ENCODE data around the gene BTBD16. TPM values are rescaled to one million over a fixed set of nuclear protein-coding genes. Genes with fewer than 3 reads are reported as not detected.

BTBD16 gene
- total RNA-seq, 1 donor: not detected

GRCh38 chr10:122310311-122311050 is 39.4 kb downstream of the BTBD16 start:
- Histone ChIP-seq H2AFZ (ENCODE audit: low read length) (no peak overlapping the region), H3K27me3 (ENCODE audit: insufficient read depth, low read length) (no peaks in the 10 kb centered on the region), H3K9me3 (ENCODE audit: low read depth, low read length) (peaks cover 2% of the 10 kb centered on the region), H3K79me2 (ENCODE audit: insufficient read depth, low read length) (no peaks in the 10 kb centered on the region), H3K4me2 (ENCODE audit: insufficient read depth, low read length) (no peak overlapping the region), H3K4me3 (ENCODE audit: insufficient read depth, low read length) (no peak overlapping the region), H4K20me1 (ENCODE audit: insufficient read depth, low read length) (no peaks in the 10 kb centered on the region), H3K36me3 (ENCODE audit: insufficient read depth, low read length) (no peaks in the 10 kb centered on the region), H3K4me1 (ENCODE audit: insufficient read depth, low read length) (peaks cover 15% of the 10 kb centered on the region), H3K27ac (ENCODE audit: low read depth, low read length) (no peak overlapping the region)
- no peak for DNase-seq (ENCODE audit: insufficient read length, low spot score, missing footprints)
- no peak for TF ChIP-seq CTCF (IDR thresholded peaks at IDR 0.05; ENCODE audit: extremely low read depth, low read depth, low read length)

DNA sequence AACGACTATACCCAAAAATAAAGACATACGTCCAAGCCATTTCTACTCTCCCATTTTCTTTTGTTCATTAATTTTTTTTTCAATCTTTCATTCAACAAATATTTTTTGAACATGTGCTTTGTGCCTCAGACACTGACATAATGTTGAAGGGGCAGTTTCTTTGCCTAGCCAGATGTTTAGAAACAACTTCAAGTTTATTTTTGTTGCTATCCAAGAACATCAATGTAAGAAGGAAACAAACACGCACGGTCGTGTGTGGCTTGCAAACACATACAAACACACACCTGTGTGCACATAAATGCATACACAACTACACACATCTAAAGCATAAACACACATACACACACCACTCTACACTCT is 39.9 kb downstream of the BTBD16 start:
- Histone ChIP-seq H3K79me2 (ENCODE audit: insufficient read depth, low read length) (no peaks in the 10 kb centered on the region), H3K4me3 (ENCODE audit: insufficient read depth, low read length) (no peak overlapping the region), H3K4me1 (ENCODE audit: insufficient read depth, low read length) (peaks cover 15% of the 10 kb centered on the region), H3K9me3 (ENCODE audit: low read depth, low read length) (no peaks in the 10 kb centered on the region), H3K36me3 (ENCODE audit: insufficient read depth, low read length) (no peaks in the 10 kb centered on the region), H3K27ac (ENCODE audit: low read depth, low read length) (no peak overlapping the region), H2AFZ (ENCODE audit: low read length) (no peak overlapping the region), H3K27me3 (ENCODE audit: insufficient read depth, low read length) (no peaks in the 10 kb centered on the region), H4K20me1 (ENCODE audit: insufficient read depth, low read length) (no peaks in the 10 kb centered on the region), H3K4me2 (ENCODE audit: insufficient read depth, low read length) (no peak overlapping the region)
- no peak for TF ChIP-seq CTCF (IDR thresholded peaks at IDR 0.05; ENCODE audit: extremely low read depth, low read depth, low read length)
- DNase-seq (ENCODE audit: insufficient read length, low spot score, missing footprints): no peak

- Histone ChIP-seq H3K4me3 (ENCODE audit: insufficient read depth, low read length) (no peak overlapping the region), H3K4me2 (ENCODE audit: insufficient read depth, low read length) (no peak overlapping the region), H3K4me1 (ENCODE audit: insufficient read depth, low read length) (peaks cover 15% of the 10 kb centered on the region), H3K79me2 (ENCODE audit: insufficient read depth, low read length) (no peaks in the 10 kb centered on the region), H3K36me3 (ENCODE audit: insufficient read depth, low read length) (no peaks in the 10 kb centered on the region), H2AFZ (ENCODE audit: low read length) (no peak overlapping the region), H3K27me3 (ENCODE audit: insufficient read depth, low read length) (no peaks in the 10 kb centered on the region), H3K9me3 (ENCODE audit: low read depth, low read length) (no peaks in the 10 kb centered on the region), H4K20me1 (ENCODE audit: insufficient read depth, low read length) (no peaks in the 10 kb centered on the region), H3K27ac (ENCODE audit: low read depth, low read length) (no peak overlapping the region)
- DNase-seq (ENCODE audit: insufficient read length, low spot score, missing footprints): no peak
- no peak for TF ChIP-seq CTCF (IDR thresholded peaks at IDR 0.05; ENCODE audit: extremely low read depth, low read depth, low read length)
Observed at GRCh38 chr10:122311716-122312115, 40.6 kb downstream of the BTBD16 start.

DNA sequence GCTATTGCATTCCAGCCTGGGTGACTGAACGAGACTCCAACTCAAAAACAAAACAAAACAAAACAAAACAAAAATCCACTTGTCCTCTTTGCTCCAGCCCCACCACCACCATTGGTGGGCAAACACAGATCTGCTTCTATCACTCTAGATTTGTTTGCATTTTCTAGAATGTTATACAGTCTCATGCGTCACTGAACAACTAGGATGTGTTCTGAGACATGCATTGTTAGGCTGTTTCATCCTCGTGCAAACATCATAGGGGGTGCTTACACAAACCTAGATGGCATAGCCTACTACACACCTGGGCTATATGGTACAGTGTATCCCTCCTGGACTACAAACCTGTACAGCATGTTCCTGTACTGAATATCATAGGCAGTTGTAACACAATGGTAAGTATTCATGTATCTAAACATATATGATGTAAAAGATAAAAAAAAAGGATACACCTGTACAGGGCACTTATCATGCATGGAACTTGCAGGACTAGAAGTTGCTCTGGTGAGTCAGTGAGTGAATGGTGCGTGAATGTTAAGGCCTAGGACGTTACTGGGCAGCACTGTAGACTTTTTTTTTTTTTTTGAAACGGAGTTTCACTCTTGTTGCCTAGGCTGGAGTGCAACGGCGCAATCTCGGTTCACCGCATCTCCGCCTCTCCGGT is 45.3 kb downstream of the BTBD16 start:
- no peaks in the 10 kb centered on the region for H3K4me1 ChIP-seq (ENCODE audit: insufficient read depth, low read length)
- DNase-seq (ENCODE audit: insufficient read length, low spot score, missing footprints): no peak

More for the DNA sequence above, 45.3 kb downstream of the BTBD16 start:
- Histone ChIP-seq H3K27me3 (ENCODE audit: insufficient read depth, low read length) (no peaks in the 10 kb centered on the region), H3K79me2 (ENCODE audit: insufficient read depth, low read length) (no peaks in the 10 kb centered on the region), H2AFZ (ENCODE audit: low read length) (no peak overlapping the region), H3K4me2 (ENCODE audit: insufficient read depth, low read length) (no peak overlapping the region), H3K9me3 (ENCODE audit: low read depth, low read length) (no peaks in the 10 kb centered on the region), H4K20me1 (ENCODE audit: insufficient read depth, low read length) (no peaks in the 10 kb centered on the region), H3K4me3 (ENCODE audit: insufficient read depth, low read length) (no peak overlapping the region), H3K36me3 (ENCODE audit: insufficient read depth, low read length) (no peaks in the 10 kb centered on the region), H3K27ac (ENCODE audit: low read depth, low read length) (no peak overlapping the region)
- TF ChIP-seq CTCF (IDR thresholded peaks at IDR 0.05; ENCODE audit: extremely low read depth, low read depth, low read length): no peak
